HG03039 (cell line): ENCODE data around the gene DAB2IP.

ENCODE experiments used
- ATAC-seq: cut with Tn5 transposase; IDR thresholded peaks from one replicate; pipeline ENCODE4 v1.9.1; 2021; ENCODE audit warnings: mild to moderate bottlenecking, moderate library complexity; ENCODE audit not compliant: unreplicated experiment

DAB2IP gene

DNA sequence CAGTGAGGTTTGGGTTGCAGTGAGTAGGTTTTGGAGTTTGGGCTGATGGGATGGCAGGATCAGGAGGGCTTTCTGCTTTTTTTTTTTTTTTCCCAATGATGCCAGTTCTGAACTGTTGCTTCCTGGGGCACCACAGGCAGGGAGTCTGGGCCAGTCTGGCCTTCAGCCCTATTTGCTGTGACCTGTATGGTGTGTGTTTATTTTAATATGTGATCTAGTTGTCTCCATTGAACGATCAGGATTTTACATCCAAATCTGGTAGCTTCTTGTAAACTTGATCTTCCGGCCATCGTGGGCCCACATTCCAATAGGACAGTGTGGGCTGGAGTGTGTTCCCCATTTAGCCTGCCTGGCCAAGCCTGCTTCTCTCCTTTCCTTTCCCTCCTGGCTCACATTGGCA, 25.8 kb upstream of the DAB2IP start:
- no peak for ATAC-seq

DNA sequence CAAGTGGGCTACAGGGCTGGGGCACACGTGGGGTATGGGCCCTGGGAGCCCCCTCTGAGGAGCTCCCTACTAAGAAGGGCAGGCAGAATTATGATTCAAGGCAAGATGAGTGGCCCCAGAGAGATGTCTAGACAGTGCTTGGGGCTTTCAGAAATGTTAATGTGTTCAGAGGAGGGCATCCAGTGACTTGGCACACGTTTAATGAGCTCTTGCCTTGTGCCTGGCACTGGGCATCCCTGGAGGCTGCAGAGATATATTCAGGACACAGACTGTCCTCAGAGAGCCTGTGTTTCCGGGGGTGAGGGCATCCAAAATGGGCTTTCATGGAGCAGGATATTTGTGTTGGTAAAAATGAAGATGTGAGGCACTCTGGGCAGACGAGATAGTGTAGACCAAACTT, 25.4 kb upstream of the DAB2IP start:
- no peak for ATAC-seq

DNA sequence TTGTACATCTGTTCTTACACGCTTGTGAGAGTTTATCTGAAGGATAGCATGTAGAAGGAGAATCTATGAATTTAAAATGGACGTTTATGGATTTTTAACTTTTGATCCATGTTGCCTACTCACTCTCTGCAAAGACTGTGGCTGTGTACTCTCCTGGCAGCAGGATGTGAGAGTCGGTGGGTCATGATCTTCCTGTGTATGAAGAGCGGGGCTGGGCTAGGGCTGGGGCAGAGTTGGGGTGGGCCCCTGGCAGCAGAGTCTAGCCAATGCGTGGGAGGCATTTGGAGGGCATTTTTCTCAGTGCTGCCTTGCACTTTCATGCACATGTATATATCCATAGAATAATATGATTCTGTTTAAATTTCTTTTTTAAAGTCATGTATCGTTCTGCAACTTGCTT, 24.0 kb upstream of the DAB2IP start:
- no peak for ATAC-seq

DNA sequence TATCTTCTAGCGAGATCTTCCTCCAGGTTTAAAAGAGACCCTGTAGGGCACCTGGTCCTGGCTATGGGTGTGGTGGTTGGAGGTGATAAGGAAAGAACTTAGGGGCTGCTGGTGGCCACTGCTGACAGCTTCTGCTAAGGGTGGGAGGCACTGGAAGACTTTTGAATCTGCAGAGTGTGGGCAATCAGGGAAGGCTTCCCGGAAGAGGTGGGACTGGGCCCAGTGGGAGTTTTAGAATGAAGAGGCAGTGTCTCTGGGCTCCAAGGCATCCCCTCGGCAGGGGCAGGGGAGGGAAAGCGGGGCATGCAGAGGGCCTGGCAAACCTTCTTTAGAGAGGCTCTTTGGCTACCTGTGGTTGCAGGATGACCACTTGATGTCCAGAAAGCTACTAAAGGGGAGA, 23.0 kb upstream of the DAB2IP start:
- no peak for ATAC-seq

DNA sequence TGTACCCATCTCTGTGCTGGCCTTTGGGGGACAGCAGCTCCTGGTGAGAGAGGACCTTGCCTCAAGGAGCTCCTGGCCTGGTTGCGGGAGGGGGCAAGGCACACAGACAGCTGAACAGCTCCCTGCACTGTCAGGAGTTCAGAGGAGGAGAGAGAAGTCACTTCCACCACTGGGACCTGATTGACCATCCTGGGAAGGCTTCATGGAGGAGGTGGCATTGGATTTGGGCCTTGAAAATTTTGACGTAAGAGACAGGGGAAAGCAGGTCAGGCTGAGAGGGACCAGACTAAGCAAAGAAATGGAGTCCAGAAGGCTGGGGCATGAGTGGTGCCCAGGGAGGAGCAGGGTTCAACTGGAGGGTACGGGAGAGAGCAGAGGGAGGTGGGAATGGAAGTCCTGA, 20.3 kb upstream of the DAB2IP start:
- ATAC-seq: no peak

DNA sequence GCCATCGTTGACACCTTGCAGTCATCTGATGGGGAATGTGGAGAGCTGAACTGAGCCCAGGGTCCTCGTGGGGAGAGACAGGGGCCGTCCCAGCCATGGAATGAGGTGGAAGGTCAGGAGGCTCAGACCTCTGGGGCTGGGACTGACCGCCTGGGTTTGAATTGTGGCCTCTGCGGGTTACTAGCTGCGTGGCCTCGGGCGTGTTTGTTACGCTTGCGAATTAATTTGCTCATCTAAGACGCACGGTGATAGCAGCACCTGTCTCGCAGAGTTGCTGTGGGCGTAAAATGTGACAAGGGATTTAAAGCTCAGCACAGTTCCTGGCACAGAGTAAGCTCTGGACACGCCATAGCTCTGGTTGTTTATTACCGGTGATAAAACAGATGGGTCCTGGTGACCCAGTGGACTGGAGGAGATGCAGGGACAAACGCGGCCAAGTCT, 19.4 kb upstream of the DAB2IP start:
- ATAC-seq: no peak

DNA sequence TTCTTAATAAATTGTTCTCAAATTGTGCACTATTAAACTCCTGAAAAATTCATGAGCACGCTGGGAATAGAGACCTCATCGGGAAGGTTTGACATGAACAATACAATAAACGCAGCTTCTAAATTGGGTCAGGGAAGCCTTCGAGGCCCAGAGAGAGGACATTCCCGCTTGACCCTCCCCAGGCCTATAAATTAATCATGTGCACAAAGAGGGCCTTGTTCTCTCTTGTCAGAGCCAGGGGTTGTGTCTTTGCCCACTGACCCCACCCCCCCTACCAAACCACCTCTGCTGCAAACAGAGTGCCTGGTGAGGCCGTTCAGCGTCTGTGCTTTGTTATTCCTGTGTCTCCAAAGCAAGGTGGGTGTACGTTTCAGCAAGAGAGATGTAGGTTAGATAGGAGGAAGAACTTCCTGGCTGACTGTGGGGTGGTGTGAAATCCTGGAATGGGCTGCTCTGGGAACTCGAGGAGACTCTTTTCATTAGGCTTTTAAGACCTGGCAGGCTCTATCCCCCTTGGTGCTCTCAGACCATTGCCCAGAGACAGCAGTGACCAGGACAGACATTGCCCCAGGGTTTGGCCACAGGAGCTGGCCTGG, 18.2 kb upstream of the DAB2IP start:
- no peak for ATAC-seq

DNA sequence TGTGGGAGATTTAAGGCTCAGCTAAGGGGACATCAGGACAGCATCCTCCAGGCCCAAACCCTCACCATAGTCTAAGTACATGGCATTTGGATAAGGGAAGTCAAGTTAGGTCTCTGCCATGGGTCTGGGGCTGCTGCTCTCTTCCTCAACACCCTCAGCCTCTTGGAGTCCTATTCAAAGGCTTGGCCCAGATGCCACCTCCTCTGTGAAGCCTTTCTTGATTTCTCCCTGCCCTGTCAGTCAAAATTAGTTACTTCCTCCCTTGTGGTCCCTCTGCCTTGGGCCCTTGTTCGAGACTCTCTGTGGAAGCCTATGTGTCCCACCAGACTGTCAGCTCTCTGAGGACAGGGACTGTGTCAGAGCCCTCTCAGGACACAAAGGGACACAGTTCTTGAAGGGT, 17.7 kb upstream of the DAB2IP start:
- no peak for ATAC-seq

DNA sequence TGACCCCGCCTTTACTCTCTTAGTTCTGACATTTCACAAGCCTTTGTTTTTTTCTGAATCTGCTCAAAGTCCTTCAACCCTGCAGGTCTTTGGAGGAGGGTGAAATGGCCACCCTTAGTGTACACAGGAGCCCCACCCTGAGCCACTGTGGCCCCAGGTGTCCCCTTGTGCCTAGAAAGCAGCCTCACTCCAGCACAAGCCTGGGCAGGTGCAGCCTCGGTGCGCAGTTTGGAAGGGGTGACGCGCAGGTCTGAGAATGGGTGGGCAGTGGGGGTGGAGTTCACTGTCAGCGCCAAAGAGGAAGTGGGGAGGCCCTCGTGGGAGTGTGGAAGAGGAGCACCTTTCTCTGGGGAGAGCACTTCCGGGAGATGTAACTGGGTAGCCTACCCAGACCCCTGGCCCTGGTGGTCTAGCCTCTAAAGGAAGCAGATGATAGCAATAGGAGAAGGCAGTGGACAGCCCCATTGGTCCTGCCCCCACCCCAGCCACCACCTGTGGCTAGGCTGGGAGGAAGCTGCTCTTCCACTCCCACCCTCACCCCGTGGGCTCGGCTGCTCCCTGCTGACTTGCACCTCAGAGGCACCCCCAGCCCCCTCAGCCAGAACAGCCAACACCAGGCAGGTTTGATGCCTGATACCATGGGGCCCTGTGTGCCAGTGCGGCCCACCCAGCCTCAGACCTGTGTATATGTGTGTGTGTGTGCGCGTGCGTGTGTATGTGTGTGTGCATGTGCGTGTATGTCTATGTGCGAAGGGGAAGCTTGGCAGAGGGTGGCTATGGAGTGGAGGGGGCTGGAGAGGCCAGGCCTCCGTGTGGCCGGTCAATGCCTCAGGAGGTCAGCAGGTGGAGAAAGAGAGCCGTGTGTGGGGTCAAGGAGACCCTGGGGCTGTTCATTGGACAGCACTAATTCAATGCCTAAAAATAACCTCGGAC, 16.8 kb upstream of the DAB2IP start:
- ATAC-seq: no peak

DNA sequence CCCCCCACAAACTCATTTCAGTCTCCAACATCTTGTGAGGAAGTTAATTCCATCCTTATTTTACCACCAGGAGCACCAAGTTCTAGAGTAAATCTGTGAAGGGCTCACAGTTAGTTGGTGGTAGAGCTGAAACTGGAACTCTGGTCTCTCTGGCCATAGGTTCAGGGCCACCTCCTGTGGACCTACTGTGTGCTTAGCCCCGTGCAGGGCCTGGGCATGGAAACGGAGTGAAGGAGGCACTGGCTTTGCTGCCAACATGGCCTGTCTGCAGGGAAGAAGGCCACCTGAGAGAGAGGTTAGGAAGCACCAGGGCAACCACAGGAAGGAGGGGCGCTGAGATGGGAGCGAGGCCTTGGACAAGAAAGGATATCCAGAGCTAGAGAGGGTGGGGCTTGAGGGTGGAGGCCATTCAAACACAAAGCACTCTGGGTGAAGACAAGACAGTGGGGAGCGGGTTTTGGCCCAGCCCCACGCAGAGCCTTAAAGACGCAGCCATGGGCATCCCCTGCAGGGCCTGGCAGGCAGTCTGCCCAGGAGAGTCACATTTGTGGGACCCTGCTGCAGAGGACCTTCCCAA, 16.0 kb upstream of the DAB2IP start:
- no peak for ATAC-seq

DNA sequence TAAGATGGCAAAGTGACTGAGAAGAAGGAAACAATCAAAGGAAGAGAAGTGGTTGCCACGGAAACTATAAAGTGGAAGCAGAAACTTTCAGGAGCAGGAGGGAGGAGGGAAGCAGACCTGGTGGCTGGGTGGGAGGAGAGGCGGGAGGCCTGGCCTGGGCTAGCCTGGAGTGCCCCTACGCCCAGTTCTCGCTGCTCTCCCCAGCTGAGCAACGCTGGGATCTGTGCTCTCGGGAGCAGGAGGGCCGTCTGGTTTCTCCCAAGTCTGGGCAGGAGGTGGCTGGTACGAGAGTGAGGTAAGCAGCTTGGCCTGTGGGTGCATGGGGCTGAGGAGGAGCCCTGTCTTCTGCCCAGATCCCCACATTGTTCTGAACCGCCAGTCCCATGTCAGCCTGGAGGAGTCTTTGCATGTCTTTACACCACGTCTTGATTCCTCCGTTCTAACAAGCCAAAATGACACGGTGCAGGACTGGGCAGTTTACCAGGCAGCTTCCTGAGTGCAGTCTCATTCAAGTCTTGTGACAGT, 15.0 kb upstream of the DAB2IP start:
- ATAC-seq: no peak

DNA sequence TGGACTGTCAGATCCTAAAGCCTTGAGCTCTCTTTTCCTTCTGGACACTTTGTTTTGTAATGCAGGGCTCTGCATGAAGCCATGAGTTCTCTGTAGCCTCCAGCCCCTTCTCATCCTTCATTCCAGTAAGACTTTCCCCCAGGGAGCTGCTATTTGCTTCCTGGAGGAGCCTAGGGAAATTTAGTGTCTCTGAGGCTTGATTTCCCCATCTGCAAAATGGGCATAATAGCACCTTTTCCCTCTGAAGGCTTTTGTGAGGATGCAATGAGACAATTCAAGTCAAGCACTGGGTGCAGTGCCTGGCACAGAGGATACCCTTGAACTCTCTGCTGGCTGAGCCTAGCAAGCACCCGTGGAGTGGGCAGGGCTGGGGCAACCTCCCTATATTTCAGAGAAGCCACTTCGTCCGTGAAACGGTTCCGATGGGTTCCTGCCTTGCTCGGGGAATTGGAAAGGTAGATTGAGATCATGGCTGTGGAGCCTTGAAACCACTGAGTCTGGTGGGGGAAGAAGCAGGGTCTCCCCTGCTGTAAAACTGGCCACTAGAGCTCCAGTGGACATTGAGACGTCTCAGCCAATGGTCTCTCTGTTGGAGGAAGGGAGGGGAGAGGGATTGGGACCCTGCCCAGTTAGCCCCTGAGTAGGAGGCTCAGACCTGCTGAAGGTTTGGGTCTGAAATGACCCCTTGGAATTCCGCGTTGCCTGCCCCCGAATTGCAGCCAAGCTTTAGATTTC, 14.3 kb upstream of the DAB2IP start:
- no peak for ATAC-seq

DNA sequence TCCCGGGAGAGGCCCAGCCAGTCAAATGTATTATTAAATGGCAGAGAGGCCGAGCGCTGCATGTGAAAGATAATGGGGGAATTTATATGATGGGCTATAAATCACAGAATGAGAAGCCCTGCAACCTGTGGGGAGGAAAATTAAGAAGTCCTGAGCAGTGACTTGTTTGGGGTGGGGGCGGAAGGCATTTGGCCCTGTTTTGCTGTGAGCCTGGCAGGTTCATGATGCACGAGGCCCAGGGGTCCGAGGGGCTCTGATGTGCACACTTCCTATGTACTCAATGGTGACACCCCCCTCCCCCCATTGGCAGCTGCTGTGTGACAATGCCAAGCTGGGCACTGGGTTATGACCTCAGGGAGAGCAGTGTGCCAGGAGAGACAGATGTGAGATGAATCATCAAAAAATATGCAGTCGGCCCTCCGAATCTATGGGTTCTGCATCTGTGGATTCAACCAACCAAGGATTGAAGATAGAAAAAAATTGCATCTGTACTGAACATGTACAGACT, 13.7 kb upstream of the DAB2IP start:
- ATAC-seq: no peak

DNA sequence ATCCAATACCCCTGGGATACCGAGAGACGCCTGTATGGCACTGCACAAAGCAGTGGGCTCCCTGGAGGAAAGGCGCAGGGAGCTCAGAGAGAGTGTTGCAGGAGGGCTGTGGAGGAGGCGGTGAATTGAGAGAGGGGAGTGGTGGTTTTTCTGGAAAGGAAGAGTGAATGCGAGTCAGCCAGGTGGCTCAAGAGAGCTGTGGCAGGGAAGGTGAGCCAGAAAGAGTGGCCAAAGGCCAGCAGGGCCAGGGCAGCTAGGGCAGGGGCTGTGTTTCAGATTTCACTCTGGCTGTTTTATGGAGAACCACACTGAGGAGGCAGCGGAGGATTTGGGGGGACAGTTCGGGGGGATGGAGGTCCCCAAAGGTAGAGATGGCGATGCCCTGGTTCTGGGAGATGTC, 13.0 kb upstream of the DAB2IP start:
- no peak for ATAC-seq

DNA sequence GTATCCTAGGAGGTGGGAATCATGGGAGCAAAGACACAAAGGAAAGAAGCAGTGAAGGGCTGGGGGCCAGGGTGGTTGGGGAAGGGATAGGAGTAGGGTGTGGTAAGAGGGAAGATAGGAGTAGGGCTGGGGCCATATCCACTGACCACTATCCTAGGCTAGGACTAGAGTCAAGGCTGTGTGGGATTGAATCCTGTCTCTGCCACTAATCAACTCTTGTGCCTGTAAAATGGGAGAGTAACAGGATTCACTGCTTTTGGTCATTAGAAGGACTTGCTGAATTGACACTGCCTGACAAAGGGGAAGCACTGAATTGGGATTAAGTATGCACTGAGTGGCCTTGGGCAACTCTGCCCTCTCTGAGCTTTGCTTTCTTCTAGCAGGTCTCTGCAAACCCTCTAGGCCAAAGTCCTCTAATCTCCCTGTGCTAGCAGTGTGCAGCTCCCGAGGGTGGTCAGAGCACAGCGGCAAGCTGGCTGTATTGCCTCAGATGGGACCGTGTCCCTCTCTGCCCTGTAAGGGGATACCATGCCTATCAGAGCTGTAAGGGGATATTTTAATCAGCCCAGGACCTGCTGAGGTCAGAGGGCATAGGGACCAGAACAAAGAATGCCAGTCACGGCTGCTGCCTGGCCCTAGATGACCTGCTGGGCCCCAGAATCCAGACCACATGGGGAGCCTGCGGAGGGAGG, 12.4 kb upstream of the DAB2IP start:
- ATAC-seq: no peak

DNA sequence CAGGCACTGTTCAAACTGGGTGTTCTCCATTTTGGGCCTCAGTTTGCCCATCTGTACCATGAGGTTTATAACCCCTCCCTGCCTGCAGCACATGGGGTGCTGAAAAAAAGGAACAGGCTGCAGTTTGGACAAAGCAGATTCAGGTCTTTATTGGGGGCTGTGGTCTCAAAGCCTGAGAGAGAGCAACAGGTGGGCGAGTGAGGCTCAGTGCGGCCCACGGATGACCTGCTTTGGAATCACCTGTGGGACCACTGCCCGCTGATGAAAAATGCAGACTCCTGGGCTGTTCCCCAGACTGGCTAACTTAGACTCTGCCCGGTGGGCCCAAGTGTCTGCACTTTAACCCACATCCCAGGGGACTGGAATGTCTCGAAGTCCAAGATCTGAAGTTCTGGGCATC, 11.8 kb upstream of the DAB2IP start:
- no peak for ATAC-seq

DNA sequence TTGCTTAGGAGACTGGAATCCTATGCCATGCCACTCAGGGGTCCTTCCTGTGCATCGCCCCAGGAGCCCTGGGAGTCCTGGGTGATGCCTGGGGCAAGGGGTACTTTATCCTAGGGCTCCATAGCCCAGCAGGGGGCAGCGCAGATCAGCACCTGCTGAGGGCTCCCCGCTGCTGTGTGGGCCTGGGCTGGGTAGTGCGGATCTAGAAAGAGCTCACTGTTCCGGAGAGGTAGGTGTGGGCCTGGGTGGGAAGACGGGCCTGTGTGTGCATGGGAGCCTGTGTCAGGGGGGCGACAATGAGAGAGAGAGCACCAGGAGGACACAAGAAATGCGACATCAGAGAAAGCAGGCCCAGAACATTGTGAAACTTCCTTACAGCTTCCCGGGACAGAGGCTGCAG, 11.4 kb upstream of the DAB2IP start:
- no peak for ATAC-seq

DNA sequence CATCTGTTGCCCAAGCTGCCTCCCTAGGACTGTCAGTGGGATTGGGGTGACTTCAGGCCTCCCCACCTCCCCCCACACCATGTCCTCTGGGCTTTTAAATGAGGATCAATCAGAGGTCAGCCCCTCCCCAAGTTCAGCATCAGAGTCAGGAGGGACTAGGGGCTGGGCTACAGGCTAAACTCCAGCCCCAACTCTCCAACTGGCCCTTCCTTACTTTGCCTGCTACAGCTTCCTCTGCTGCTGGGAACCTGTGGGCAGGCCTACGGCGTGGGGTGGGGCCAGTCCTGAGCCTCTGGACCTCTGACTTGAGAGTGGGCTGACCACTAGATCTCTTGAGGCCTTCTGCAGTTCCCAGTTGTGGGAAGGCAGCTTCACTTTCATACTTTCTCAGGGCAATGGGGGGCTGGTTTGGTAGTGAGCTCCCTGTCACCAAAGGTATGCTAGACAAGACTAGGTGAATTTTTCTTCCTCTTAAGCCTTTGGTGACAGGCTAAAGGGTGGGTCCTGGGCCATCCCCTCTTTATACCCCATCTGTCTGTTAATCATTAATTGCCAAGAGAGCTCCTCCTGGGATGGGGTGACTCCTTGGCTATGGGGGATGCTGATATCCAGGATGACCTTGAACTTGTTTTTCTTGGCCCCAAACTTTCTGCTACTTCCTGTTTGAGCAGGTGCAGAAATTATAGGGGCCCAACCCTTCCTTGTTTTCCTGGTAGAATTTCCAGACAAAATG, 10.8 kb upstream of the DAB2IP start:
- ATAC-seq: no peak

DNA sequence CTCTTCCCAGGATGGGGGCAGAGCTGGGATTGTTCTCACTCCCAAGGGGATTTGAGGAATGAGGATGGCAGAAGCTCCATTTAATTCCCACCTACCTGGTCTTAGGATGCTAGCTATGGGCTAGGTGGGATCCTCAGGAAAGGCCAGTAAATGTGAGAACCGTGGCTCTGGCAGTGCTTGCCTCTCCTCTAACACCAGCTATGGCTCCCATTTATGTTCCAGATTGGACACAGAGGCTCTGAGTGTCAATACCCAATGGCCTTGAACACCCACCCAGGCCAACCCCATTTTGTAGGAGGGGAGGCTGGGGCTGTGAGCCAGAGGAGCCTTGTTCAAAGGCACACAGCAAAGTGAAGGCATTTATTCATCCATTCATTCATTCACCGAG, 10.2 kb upstream of the DAB2IP start:
- ATAC-seq: no peak

DNA sequence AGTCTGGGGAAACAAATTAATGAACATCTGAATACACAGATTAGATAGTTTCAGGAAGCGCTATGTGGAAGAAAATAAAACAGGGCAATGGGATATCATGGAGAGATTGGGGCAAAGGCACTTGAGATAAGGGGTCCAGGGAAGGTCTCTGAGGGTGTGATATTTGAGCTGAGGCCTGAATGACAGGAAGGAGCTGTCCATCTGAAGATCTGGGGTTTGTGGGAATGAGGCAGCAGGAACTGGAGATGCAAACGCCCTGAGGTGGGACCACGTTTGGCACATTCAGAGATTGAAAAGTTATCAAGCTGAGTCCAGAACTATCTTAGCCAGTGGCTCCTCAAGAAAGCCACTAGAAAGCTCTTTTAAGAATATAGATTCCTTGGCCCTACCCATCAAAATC, 8.7 kb upstream of the DAB2IP start:
- ATAC-seq: no peak
